CD4-positive, alpha-beta T cell (primary cell): Measurements from ENCODE around the gene TMEM52. TPM values are rescaled to one million over a fixed set of nuclear protein-coding genes. Genes with fewer than 3 reads are reported as not detected.

Source experiments
- ATAC-seq: fragments of 200-7000 bp; cut with Tn5 transposase; one replicate; pipeline ENCODE4 v1.10.0; 2022; ENCODE audit warnings: mild to moderate bottlenecking; ENCODE audit not compliant: poor library complexity
- CTCF ChIA-PET: fragments of 350-600 bp; sonication (Branson Sonifier 250); formaldehyde crosslinking; loops from one replicate; lab custom pipeline; 2021; ENCODE audit warnings: antibody characterized with exemption, inconsistent platforms; lab: Charles Lee
- POLR2A ChIA-PET: fragments of 350-600 bp; sonication (Branson Sonifier 250); formaldehyde crosslinking; loops from one replicate; lab custom pipeline; 2021; ENCODE audit warnings: antibody characterized with exemption, inconsistent platforms; lab: Charles Lee
- DNase-seq, 14 experiments: peaks; one replicate each; pipeline ENCODE4 v3.0.0-alpha.2; 2013 to 2020; ENCODE audit warnings: mixed read lengths in 2 of 14
- H3K27ac ChIP-seq, 2 donors: one replicate each; pipeline versions ENCODE4 v1.5.1 to v1.7.0; 2013; ENCODE audit warnings: low read length in 2 of 2, low read depth in 1 of 2, mild to moderate bottlenecking in 1 of 2
- H3K27me3 ChIP-seq, 2 experiments: 1 replicate in 1 of 2; 2 replicates in 1 of 2; pipeline versions ENCODE4 v1.6.1 to v1.7.0; 2013; ENCODE audit warnings: low read length in 2 of 2, control low read depth in 1 of 2, mild to moderate bottlenecking in 1 of 2, moderate library complexity in 1 of 2; ENCODE audit not compliant: insufficient read depth in 2 of 2, control insufficient read depth in 1 of 2
- H3K36me3 ChIP-seq: one replicate; pipeline ENCODE4 v1.6.1; 2013; ENCODE audit warnings: low read length, control low read depth; ENCODE audit not compliant: insufficient read depth
- H3K4me1 ChIP-seq: one replicate; pipeline ENCODE4 v1.6.1; 2013; ENCODE audit warnings: low read length, control low read depth; ENCODE audit not compliant: insufficient read depth
- H3K4me3 ChIP-seq: one replicate; pipeline ENCODE4 v1.5.1; 2013; ENCODE audit warnings: mild to moderate bottlenecking, low read length, moderate library complexity
- H3K9me3 ChIP-seq, 2 experiments: 1 replicate in 1 of 2; 2 replicates in 1 of 2; pipeline versions ENCODE4 v1.6.1 to v1.7.0; 2013; ENCODE audit warnings: low read length in 2 of 2, mild to moderate bottlenecking in 2 of 2, control low read depth in 1 of 2, moderate library complexity in 1 of 2; ENCODE audit not compliant: control insufficient read depth in 1 of 2, insufficient read depth in 1 of 2
- H3K27ac Mint-ChIP-seq: one replicate; pipeline ENCODE4 v1.8.0; 2020; ENCODE audit warnings: mixed read lengths
- H3K27me3 Mint-ChIP-seq: one replicate; pipeline ENCODE4 v1.8.0; 2021; ENCODE audit warnings: mixed read lengths
- H3K36me3 Mint-ChIP-seq: one replicate; pipeline ENCODE4 v1.8.0; 2021; ENCODE audit warnings: low read depth, mixed read lengths
- H3K4me1 Mint-ChIP-seq: one replicate; pipeline ENCODE4 v1.8.0; 2021; ENCODE audit warnings: low read depth, mixed read lengths
- H3K4me3 Mint-ChIP-seq: one replicate; pipeline ENCODE4 v1.8.0; 2020; ENCODE audit warnings: mild to moderate bottlenecking, mixed read lengths
- H3K9me3 Mint-ChIP-seq: one replicate; pipeline ENCODE4 v1.8.0; 2020; ENCODE audit warnings: mixed read lengths
- CTCF ChIP-seq: fragments of 200-600 bp; IDR thresholded peaks from one replicate; pipeline ENCODE4 v1.8.0; 2022; ENCODE audit warnings: antibody characterized with exemption, mild to moderate bottlenecking
- intact Hi-C, 2 experiments: fragments of 100-400 bp; cut with DNase I in 1 of 2; cut with micrococcal nuclease in 1 of 2; formaldehyde crosslinking; loops; one replicate each; pipeline versions ENCODE4 v1.15.1 to v1.9.0; 2023 to 2025; cut with DNase I, micrococcal nuclease
- total RNA-seq, 174 experiments: library from RNA in 2 of 174; stranded (reverse) in 2 of 174; gene quantifications; one replicate each; pipeline ENCODE4 v1.2.3 and lab custom pipeline; 2021 to 2026

TMEM52 gene
- total RNA-seq, 2 experiments from 2014 or later: 0.49 to 1.9 TPM

- peaks cover 71% of the 10 kb centered on the region for H3K36me3 Mint-ChIP-seq
- peak overlapping the region; percentile 70 for H3K4me3 Mint-ChIP-seq
- H3K27me3 Mint-ChIP-seq: no peaks in the 10 kb centered on the region
- POLR2A ChIA-PET: no interaction called here
- H3K4me1 Mint-ChIP-seq: peaks cover 86% of the 10 kb centered on the region
- ATAC-seq (peak; percentile 37), DNase-seq (no peak)
- TF ChIP-seq CTCF: no peak
- Histone ChIP-seq H3K36me3 (peaks cover 60% of the 10 kb centered on the region), H3K4me3 (no peak overlapping the region), H3K27me3 (no peaks in the 10 kb centered on the region), H3K27ac (peak overlapping the region in 1 of 2 donors; percentile 35), H3K9me3 (no peaks in the 10 kb centered on the region), H3K4me1 (peaks cover 95% of the 10 kb centered on the region)
- H3K27ac Mint-ChIP-seq: peak overlapping the region; percentile 45
- no peaks in the 10 kb centered on the region for H3K9me3 Mint-ChIP-seq
- CTCF ChIA-PET: interaction anchor here (1.7 kb wide), 1 partner anchor 30 kb away, joined by 8 read pairs; no protein-coding TSS in a partner anchor
- intact Hi-C loops: no loop called here
Observed at GRCh38 chr1:1875932-1876331, 43.1 kb downstream of the TMEM52 start.

- H3K27me3 Mint-ChIP-seq: no peaks in the 10 kb centered on the region
- peak overlapping the region; percentile 42 for H3K27ac Mint-ChIP-seq
- Histone ChIP-seq H3K4me1 (peaks cover 93% of the 10 kb centered on the region), H3K27me3 (no peaks in the 10 kb centered on the region), H3K4me3 (no peak overlapping the region), H3K36me3 (peaks cover 57% of the 10 kb centered on the region), H3K27ac (no peak overlapping the region), H3K9me3 (no peaks in the 10 kb centered on the region)
- intact Hi-C loops: no loop called here
- H3K4me1 Mint-ChIP-seq: peaks cover 90% of the 10 kb centered on the region
- no peaks in the 10 kb centered on the region for H3K9me3 Mint-ChIP-seq
- CTCF ChIA-PET: interaction anchor here (1.7 kb wide), 1 partner anchor 31 kb away, joined by 8 read pairs; no protein-coding TSS in a partner anchor
- TF ChIP-seq CTCF: no peak
- ATAC-seq (no peak), DNase-seq (no peak)
- POLR2A ChIA-PET: no interaction called here
- H3K4me3 Mint-ChIP-seq: no peak overlapping the region
- peaks cover 81% of the 10 kb centered on the region for H3K36me3 Mint-ChIP-seq
Observed at GRCh38 chr1:1874901-1875300, 44.2 kb downstream of the TMEM52 start.

GRCh38 chr1:1873186-1873585 is 45.9 kb downstream of the TMEM52 start:
- Histone ChIP-seq H3K9me3 (no peaks in the 10 kb centered on the region), H3K4me1 (peaks cover 84% of the 10 kb centered on the region), H3K36me3 (peaks cover 53% of the 10 kb centered on the region), H3K27me3 (no peaks in the 10 kb centered on the region), H3K4me3 (no peak overlapping the region), H3K27ac (no peak overlapping the region)
- POLR2A ChIA-PET: no interaction called here
- CTCF ChIA-PET: no interaction called here
- peaks cover 82% of the 10 kb centered on the region for H3K4me1 Mint-ChIP-seq
- intact Hi-C loops: no loop called here
- H3K27me3 Mint-ChIP-seq: no peaks in the 10 kb centered on the region
- H3K4me3 Mint-ChIP-seq: no peak overlapping the region
- peak overlapping the region; percentile 63 for H3K27ac Mint-ChIP-seq
- DNase-seq: no peak
- no peak for ATAC-seq
- no peak for TF ChIP-seq CTCF
- peaks cover 78% of the 10 kb centered on the region for H3K36me3 Mint-ChIP-seq
- no peaks in the 10 kb centered on the region for H3K9me3 Mint-ChIP-seq
